GM04504 (cell line): ENCODE data around the gene RABEPK.
"Not testable (repeated sequence)": the region's sequence is repeated elsewhere in the genome, so short reads cannot be mapped to it uniquely, and the experiment has no call there.

ENCODE experiments used
- DNase-seq: peaks from one replicate; pipeline ENCODE4 v3.0.0-alpha.2; 2012; ENCODE audit warnings: low read depth

Gene RABEPK

GRCh38 chr9:125200216-125201047 lies at the start of gene RABEPK:
RABEPK (plus strand) TSS chr9:125200542; CDS start chr9:125203014, 2,472 bp downstream.
- peak; percentile 86 for DNase-seq

- no peak for DNase-seq
Measured at GRCh38 chr9:125151730-125152129, 48.6 kb upstream of the RABEPK start.

- no peak for DNase-seq
Measured at GRCh38 chr9:125153712-125154367, 46.5 kb upstream of the RABEPK start.

GRCh38 chr9:125156551-125156950 lies 43.8 kb upstream of the RABEPK start:
- no peak for DNase-seq

GRCh38 chr9:125160750-125161149 lies 39.6 kb upstream of the RABEPK start:
- no peak for DNase-seq

GRCh38 chr9:125161284-125161918 lies 38.9 kb upstream of the RABEPK start:
- no peak for DNase-seq

GRCh38 chr9:125162891-125163290 lies 37.5 kb upstream of the RABEPK start:
- not testable (repeated sequence) for DNase-seq

- no peak for DNase-seq
Measured at GRCh38 chr9:125166762-125167161, 33.6 kb upstream of the RABEPK start.

GRCh38 chr9:125169895-125170294 lies 30.4 kb upstream of the RABEPK start:
- no peak for DNase-seq

- DNase-seq: no peak
Measured at GRCh38 chr9:125172031-125172755, 28.1 kb upstream of the RABEPK start.

- DNase-seq: peak; percentile 58
Measured at GRCh38 chr9:125176636-125177035, 23.7 kb upstream of the RABEPK start.

- no peak for DNase-seq
Measured at GRCh38 chr9:125177888-125178287, 22.5 kb upstream of the RABEPK start.

GRCh38 chr9:125179776-125180175 lies 20.6 kb upstream of the RABEPK start:
- not testable (repeated sequence) for DNase-seq

GRCh38 chr9:125180876-125181275 lies 19.5 kb upstream of the RABEPK start:
- no peak for DNase-seq

GRCh38 chr9:125181756-125182155 lies 18.6 kb upstream of the RABEPK start:
- not testable (repeated sequence) for DNase-seq

- DNase-seq: no peak
Measured at GRCh38 chr9:125183054-125183453, 17.3 kb upstream of the RABEPK start.

- no peak for DNase-seq
Measured at GRCh38 chr9:125183561-125183960, 16.8 kb upstream of the RABEPK start.

GRCh38 chr9:125189011-125189360 lies 11.4 kb upstream of the RABEPK start:
- DNase-seq: no peak

GRCh38 chr9:125189361-125190289 lies 10.7 kb upstream of the RABEPK start, which contains the start of gene PPP6C:
PPP6C (minus strand) TSS chr9:125189803; CDS start chr9:125189718, 85 bp downstream.
- peak; percentile 90 for DNase-seq

GRCh38 chr9:125190361-125190801 lies 10.0 kb upstream of the RABEPK start:
- no peak for DNase-seq

GRCh38 chr9:125194466-125194865 lies 5.9 kb upstream of the RABEPK start:
- not testable (repeated sequence) for DNase-seq
